Thyroid gland (tissue), 4 donors: ENCODE results near the gene MTMR12. TPM values are rescaled to one million over a fixed set of nuclear protein-coding genes. Genes with fewer than 3 reads are reported as not detected.
"Not testable (repeated sequence)": the region's sequence is repeated elsewhere in the genome, so short reads cannot be mapped to it uniquely, and the experiment has no call there.

Experiments
- DNase-seq, 2 donors: peaks; one replicate each; pipeline ENCODE4 v3.0.0-alpha.2; 2019
- H3K27ac ChIP-seq, 3 donors: fragments of 200-600 bp; sonication (generic); 1 replicate in 2 of 3; 2 replicates in 1 of 3; pipeline ENCODE4 v1.5.1; 2016 to 2019; ENCODE audit warnings: mild to moderate bottlenecking in 1 of 3, moderate library complexity in 1 of 3
- H3K27me3 ChIP-seq: fragments of 200-600 bp; sonication (generic); one replicate; pipeline ENCODE4 v1.5.1; 2019
- H3K36me3 ChIP-seq, 2 donors: fragments of 200-600 bp; sonication (generic); one replicate each; pipeline ENCODE4 v1.5.1; 2016 to 2019
- H3K4me1 ChIP-seq, 2 donors: fragments of 200-600 bp; sonication (generic); one replicate each; pipeline ENCODE4 v1.5.1; 2017 to 2019
- H3K4me3 ChIP-seq, 3 donors: fragments of 200-600 bp; sonication (generic); replicated peaks in 1 of 3; 1 replicate in 2 of 3; 2 replicates in 1 of 3; pipeline ENCODE4 v1.5.1; 2016; ENCODE audit warnings: mild to moderate bottlenecking in 1 of 3
- H3K9me3 ChIP-seq: fragments of 200-600 bp; sonication (generic); one replicate; pipeline ENCODE4 v1.5.1; 2017
- POLR2A ChIP-seq, 2 donors: fragments of 450-650 bp; IDR thresholded peaks; one replicate each; pipeline ENCODE4 v1.6.1; 2017; ENCODE audit warnings: antibody characterized with exemption in 2 of 2, mild to moderate bottlenecking in 2 of 2, moderate library complexity in 1 of 2
- WGBS, 2 donors: methylation state at CpG; one replicate each; pipeline ENCODE4 v1.1.5; 2017; 5-methylcytosine and 5-hydroxymethylcytosine counted together
- intact Hi-C: fragments of 100-400 bp; cut with DNase I; formaldehyde crosslinking; loops from one replicate; pipeline ENCODE4 v1.15.1; 2023
- total RNA-seq, 4 donors: library from RNA; depleted of rRNA; stranded (reverse); fragments of >200 nt; gene quantifications; one replicate each; pipeline ENCODE4 v1.2.3, GENCODE V29; 2016
- TF ChIP-seq, protein P1 (sequence below), 6 experiments: fragments of 200-600 bp in 3 of 6; fragments of 450-650 bp in 3 of 6; sonication (generic) in 3 of 6; IDR thresholded peaks; one replicate each; pipeline ENCODE4 v1.5.1; 2016 to 2019; ENCODE audit warnings: antibody characterized with exemption in 6 of 6, mild to moderate bottlenecking in 2 of 6, inconsistent platforms in 1 of 6, moderate library complexity in 1 of 6

MTMR12 gene
- total RNA-seq, 4 donors from 2014 or later, result 28.9 to 45.3 (median 37.3) TPM

DNA sequence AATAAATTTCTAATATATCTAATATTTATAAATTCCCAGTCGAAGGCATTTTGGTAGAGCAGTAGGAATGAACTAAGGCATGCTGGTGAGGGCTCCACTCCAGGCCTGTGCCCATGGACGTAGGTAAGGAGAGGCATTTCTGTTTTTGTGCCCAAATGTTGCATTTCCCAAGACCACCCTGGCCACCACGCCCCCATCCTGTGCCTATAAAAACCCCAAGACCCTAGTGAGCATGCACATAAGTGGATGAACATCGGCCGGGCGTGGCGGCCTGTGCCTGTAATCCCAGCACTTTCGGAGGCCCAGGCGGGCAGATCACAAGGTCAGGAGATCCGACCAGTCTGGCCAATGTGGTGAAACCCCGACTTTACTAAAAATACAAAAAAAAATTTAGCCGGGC is 10.1 kb upstream of the MTMR12 start:
- H3K27ac ChIP-seq, result no peak overlapping the region
- H3K4me3 ChIP-seq, result no peak overlapping the region
- DNase-seq, result no peak
- TF ChIP-seq POLR2A (IDR thresholded peaks at IDR 0.05), result no peak
- TF ChIP-seq, protein P1, sequence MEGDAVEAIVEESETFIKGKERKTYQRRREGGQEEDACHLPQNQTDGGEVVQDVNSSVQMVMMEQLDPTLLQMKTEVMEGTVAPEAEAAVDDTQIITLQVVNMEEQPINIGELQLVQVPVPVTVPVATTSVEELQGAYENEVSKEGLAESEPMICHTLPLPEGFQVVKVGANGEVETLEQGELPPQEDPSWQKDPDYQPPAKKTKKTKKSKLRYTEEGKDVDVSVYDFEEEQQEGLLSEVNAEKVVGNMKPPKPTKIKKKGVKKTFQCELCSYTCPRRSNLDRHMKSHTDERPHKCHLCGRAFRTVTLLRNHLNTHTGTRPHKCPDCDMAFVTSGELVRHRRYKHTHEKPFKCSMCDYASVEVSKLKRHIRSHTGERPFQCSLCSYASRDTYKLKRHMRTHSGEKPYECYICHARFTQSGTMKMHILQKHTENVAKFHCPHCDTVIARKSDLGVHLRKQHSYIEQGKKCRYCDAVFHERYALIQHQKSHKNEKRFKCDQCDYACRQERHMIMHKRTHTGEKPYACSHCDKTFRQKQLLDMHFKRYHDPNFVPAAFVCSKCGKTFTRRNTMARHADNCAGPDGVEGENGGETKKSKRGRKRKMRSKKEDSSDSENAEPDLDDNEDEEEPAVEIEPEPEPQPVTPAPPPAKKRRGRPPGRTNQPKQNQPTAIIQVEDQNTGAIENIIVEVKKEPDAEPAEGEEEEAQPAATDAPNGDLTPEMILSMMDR (IDR thresholded peaks at IDR 0.05), result no peak
- no peaks in the 10 kb centered on the region for H3K36me3 ChIP-seq
- intact Hi-C loops, result no loop called here
- WGBS, 2 donors, result 95 to 98% methylated on average over 12 of the region's 12 CpGs
- no peaks in the 10 kb centered on the region for H3K9me3 ChIP-seq
- H3K27me3 ChIP-seq, result no peaks in the 10 kb centered on the region
- H3K4me1 ChIP-seq, result no peaks in the 10 kb centered on the region

GRCh38 chr5:32321787-32322186 is 9.0 kb upstream of the MTMR12 start:
- WGBS, 2 donors, result 87 to 90% methylated on average over 2 of the region's 2 CpGs
- H3K36me3 ChIP-seq, H3K4me3 ChIP-seq, H3K4me1 ChIP-seq, H3K27me3 ChIP-seq, H3K9me3 ChIP-seq, DNase-seq, H3K27ac ChIP-seq, intact Hi-C loops: not testable (repeated sequence)

GRCh38 chr5:32320576-32320975 is 7.8 kb upstream of the MTMR12 start:
- intact Hi-C loops, result no loop called here
- Histone ChIP-seq H3K27ac (no peak overlapping the region), H3K4me1 (no peaks in the 10 kb centered on the region)

DNA sequence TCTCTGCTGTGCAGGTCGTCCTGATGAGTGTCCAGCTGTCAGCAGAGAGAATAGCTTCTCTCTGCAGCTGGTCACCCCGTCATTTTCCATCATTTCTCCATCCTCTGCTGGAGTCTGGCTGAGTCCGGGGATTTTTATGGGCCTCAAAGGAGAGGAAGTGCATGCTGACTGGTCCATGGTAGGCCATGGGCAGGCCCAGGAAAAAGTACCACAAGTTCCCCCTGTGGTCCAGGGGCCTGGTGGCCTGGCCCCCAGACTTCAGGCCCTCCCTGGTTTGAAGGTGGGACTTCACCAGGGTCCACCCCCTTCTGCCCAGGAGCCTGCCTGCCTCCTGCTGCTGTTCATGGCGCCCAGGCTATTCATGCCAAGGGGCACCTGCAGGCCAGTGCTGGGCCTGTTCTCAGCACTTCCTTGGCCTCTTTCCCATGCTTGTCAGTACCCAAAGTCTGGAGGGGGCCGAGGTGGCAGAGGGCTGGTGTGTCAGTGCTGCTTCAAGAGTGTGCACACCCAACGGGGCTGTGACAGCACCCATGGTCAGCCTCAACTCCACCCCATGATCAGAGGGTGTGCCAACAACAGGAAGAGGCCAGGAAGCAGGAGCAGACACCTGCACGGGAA is 7.3 kb upstream of the MTMR12 start:
- intact Hi-C loops, result no loop called here
- Histone ChIP-seq H3K9me3 (no peaks in the 10 kb centered on the region), H3K27me3 (no peaks in the 10 kb centered on the region), H3K4me1 (no peaks in the 10 kb centered on the region), H3K4me3 (no peak overlapping the region), H3K36me3 (no peaks in the 10 kb centered on the region), H3K27ac (no peak overlapping the region)
- 77 to 88% methylated on average over 3 to 7 of the region's 7 CpGs for whole genome bisulfite sequencing, 2 donors
- no peak for DNase-seq
- TF ChIP-seq POLR2A (IDR thresholded peaks at IDR 0.05), result no peak
- TF ChIP-seq, protein P1 (IDR thresholded peaks at IDR 0.05), result no peak

More at GRCh38 chr5:32320576-32320975, 7.8 kb upstream of the MTMR12 start:
- no peak overlapping the region for H3K4me3 ChIP-seq
- DNase-seq, result no peak
- no peak for TF ChIP-seq POLR2A (IDR thresholded peaks at IDR 0.05)
- TF ChIP-seq, protein P1 (IDR thresholded peaks at IDR 0.05), result no peak
- H3K27me3 ChIP-seq, result no peaks in the 10 kb centered on the region
- H3K36me3 ChIP-seq, result no peaks in the 10 kb centered on the region
- no peaks in the 10 kb centered on the region for H3K9me3 ChIP-seq
- 69 to 94% methylated on average over 3 to 8 of the region's 10 CpGs for WGBS, 2 donors

GRCh38 chr5:32319392-32319791 is 6.7 kb upstream of the MTMR12 start:
- intact Hi-C loops, result no loop called here
- H3K4me3 ChIP-seq, result no peak overlapping the region
- no peaks in the 10 kb centered on the region for H3K36me3 ChIP-seq
- TF ChIP-seq, protein P1 (IDR thresholded peaks at IDR 0.05), result no peak
- TF ChIP-seq POLR2A (IDR thresholded peaks at IDR 0.05), result no peak
- DNase-seq, result no peak
- H3K27me3 ChIP-seq, result no peaks in the 10 kb centered on the region
- WGBS, 2 donors, result 73% methylated on average over 6 to 7 of the region's 7 CpGs
- H3K4me1 ChIP-seq, result no peaks in the 10 kb centered on the region
- no peaks in the 10 kb centered on the region for H3K9me3 ChIP-seq
- no peak overlapping the region for H3K27ac ChIP-seq
